ENCODE results near the gene GDA.
A peak's percentile ranks its signal among the peaks of the same experiment; 100 is the strongest.

Gene GDA

GRCh38 chr9:72150127-72150526 is 887 bp downstream of the GDA start:
- Histone ChIP-seq H3K27ac (ENCODE audit: low read length) (no peak overlapping the region), H3K36me3 (replicated peaks; ENCODE audit: low read depth, low read length) (peaks cover under 1% of the 10 kb centered on the region), H4K20me1 (ENCODE audit: insufficient read depth, low read length) (no peaks in the 10 kb centered on the region), H3K4me3 (ENCODE audit: low read length) (no peak overlapping the region), H2AFZ (ENCODE audit: low read depth, low read length) (no peak overlapping the region), H3K4me1 (ENCODE audit: low read length) (peaks cover 12% of the 10 kb centered on the region), H3K9ac (ENCODE audit: low read length) (no peak overlapping the region), H3K9me3 (ENCODE audit: insufficient read depth, low read length) (0 out of 2 replicates have a peak, but pooled peaks cover under 1% of the 10 kb centered on the region), H3K4me2 (ENCODE audit: low read length) (no peak overlapping the region), H3K79me2 (ENCODE audit: low read length) (no peaks in the 10 kb centered on the region), H3K27me3 (ENCODE audit: low read depth, low read length) (no peaks in the 10 kb centered on the region)
- TF ChIP-seq CTCF (IDR thresholded peaks at IDR 0.05; ENCODE audit: low read depth, low read length), result no peak
- no peak for TF ChIP-seq EZH2phosphoT487 (IDR thresholded peaks at IDR 0.05; ENCODE audit: low read depth)

- Histone ChIP-seq H3K4me3 (ENCODE audit: low read length) (no peak overlapping the region), H3K4me2 (ENCODE audit: low read length) (no peak overlapping the region), H3K36me3 (replicated peaks; ENCODE audit: low read depth, low read length) (peaks cover 4% of the 10 kb centered on the region), H3K4me1 (ENCODE audit: low read length) (peaks cover 15% of the 10 kb centered on the region), H3K27me3 (ENCODE audit: low read depth, low read length) (no peaks in the 10 kb centered on the region), H3K9ac (ENCODE audit: low read length) (no peak overlapping the region), H3K27ac (ENCODE audit: low read length) (no peak overlapping the region), H3K9me3 (ENCODE audit: insufficient read depth, low read length) (peaks cover 4% of the 10 kb centered on the region; the same call in 1 of the 2 replicates), H4K20me1 (ENCODE audit: insufficient read depth, low read length) (no peaks in the 10 kb centered on the region), H2AFZ (ENCODE audit: low read depth, low read length) (no peak overlapping the region), H3K79me2 (ENCODE audit: low read length) (no peaks in the 10 kb centered on the region)
- TF ChIP-seq EZH2phosphoT487 (IDR thresholded peaks at IDR 0.05; ENCODE audit: low read depth) (no peak), CTCF (IDR thresholded peaks at IDR 0.05; ENCODE audit: low read depth, low read length) (no peak)
Observed at GRCh38 chr9:72150661-72151060, 1.4 kb downstream of the GDA start.

- Histone ChIP-seq H4K20me1 (ENCODE audit: insufficient read depth, low read length) (no peaks in the 10 kb centered on the region), H3K36me3 (replicated peaks; ENCODE audit: low read depth, low read length) (peaks cover 4% of the 10 kb centered on the region), H2AFZ (ENCODE audit: low read depth, low read length) (no peak overlapping the region), H3K27me3 (ENCODE audit: low read depth, low read length) (no peaks in the 10 kb centered on the region), H3K9ac (ENCODE audit: low read length) (no peak overlapping the region), H3K79me2 (ENCODE audit: low read length) (no peaks in the 10 kb centered on the region), H3K4me1 (ENCODE audit: low read length) (peaks cover 15% of the 10 kb centered on the region), H3K9me3 (ENCODE audit: insufficient read depth, low read length) (peaks cover 4% of the 10 kb centered on the region; the same call in 1 of the 2 replicates), H3K27ac (ENCODE audit: low read length) (no peak overlapping the region), H3K4me3 (ENCODE audit: low read length) (no peak overlapping the region), H3K4me2 (ENCODE audit: low read length) (no peak overlapping the region)
- no peak for TF ChIP-seq CTCF (IDR thresholded peaks at IDR 0.05; ENCODE audit: low read depth, low read length)
- TF ChIP-seq EZH2phosphoT487 (IDR thresholded peaks at IDR 0.05; ENCODE audit: low read depth), result no peak
Observed at GRCh38 chr9:72151104-72151503, 1.9 kb downstream of the GDA start.

GRCh38 chr9:72154468-72155285 is 5.4 kb downstream of the GDA start:
- Histone ChIP-seq H3K27me3 (ENCODE audit: low read depth, low read length) (no peaks in the 10 kb centered on the region), H3K79me2 (ENCODE audit: low read length) (no peaks in the 10 kb centered on the region), H3K4me1 (ENCODE audit: low read length) (peaks cover 15% of the 10 kb centered on the region), H3K27ac (ENCODE audit: low read length) (peak overlapping the region; percentile 64), H3K36me3 (replicated peaks; ENCODE audit: low read depth, low read length) (peaks cover 4% of the 10 kb centered on the region), H3K9ac (ENCODE audit: low read length) (no peak overlapping the region), H2AFZ (ENCODE audit: low read depth, low read length) (peak overlapping the region; percentile 83), H3K4me3 (ENCODE audit: low read length) (peak overlapping the region; percentile 39), H3K9me3 (ENCODE audit: insufficient read depth, low read length) (peaks cover 4% of the 10 kb centered on the region; the same call in 1 of the 2 replicates), H4K20me1 (ENCODE audit: insufficient read depth, low read length) (no peaks in the 10 kb centered on the region), H3K4me2 (ENCODE audit: low read length) (peak overlapping the region; percentile 46)
- TF ChIP-seq CTCF (IDR thresholded peaks at IDR 0.05; ENCODE audit: low read depth, low read length), result no peak
- no peak for TF ChIP-seq EZH2phosphoT487 (IDR thresholded peaks at IDR 0.05; ENCODE audit: low read depth)
